ENCODE measurements around the gene SGF29.

Gene SGF29

GRCh38 chr16:28511031-28511430, 42.7 kb upstream of the SGF29 start:
- H3K27me3 ChIP-seq (ENCODE audit: insufficient read depth, low read length): no peaks in the 10 kb centered on the region
- H3K9ac ChIP-seq (ENCODE audit: low read length): no peak overlapping the region
- H4K20me1 ChIP-seq (ENCODE audit: insufficient read depth, low read length): no peaks in the 10 kb centered on the region
- H3K36me3 ChIP-seq (ENCODE audit: insufficient read depth, low read length): no peaks in the 10 kb centered on the region
- no peak overlapping the region for H3K4me3 ChIP-seq (ENCODE audit: low read depth, low read length, poor library complexity, severe bottlenecking)
- H3F3A ChIP-seq (ENCODE audit: insufficient read depth, low read length): no peaks in the 10 kb centered on the region
- H3K4me2 ChIP-seq (ENCODE audit: low read length): no peak overlapping the region
- no peaks in the 10 kb centered on the region for H3K4me1 ChIP-seq (ENCODE audit: insufficient read depth, low read length, severe bottlenecking)
- H3K79me2 ChIP-seq (ENCODE audit: insufficient read depth, low read length): no peaks in the 10 kb centered on the region
- H3K27ac ChIP-seq (ENCODE audit: low read depth, low read length, poor library complexity, severe bottlenecking): no peak overlapping the region
- no peaks in the 10 kb centered on the region for H3K9me2 ChIP-seq (ENCODE audit: low read depth, low read length)
- H3K9me3 ChIP-seq (ENCODE audit: low read length): no peaks in the 10 kb centered on the region
- no peak overlapping the region for H2AFZ ChIP-seq (ENCODE audit: low read length)
- TF ChIP-seq CTCF (IDR thresholded peaks at IDR 0.05; ENCODE audit: low read length) (no peak), EZH2 (IDR thresholded peaks at IDR 0.05; ENCODE audit: borderline replicate concordance, low read length) (no peak)

GRCh38 chr16:28511801-28512789, 41.6 kb upstream of the SGF29 start:
- no peak overlapping the region for H2AFZ ChIP-seq (ENCODE audit: low read length)
- H3K4me2 ChIP-seq (ENCODE audit: low read length): no peak overlapping the region
- no peaks in the 10 kb centered on the region for H3K36me3 ChIP-seq (ENCODE audit: insufficient read depth, low read length)
- H3K9ac ChIP-seq (ENCODE audit: low read length): no peak overlapping the region
- no peaks in the 10 kb centered on the region for H3K4me1 ChIP-seq (ENCODE audit: insufficient read depth, low read length, severe bottlenecking)
- no peaks in the 10 kb centered on the region for H3F3A ChIP-seq (ENCODE audit: insufficient read depth, low read length)
- H3K9me3 ChIP-seq (ENCODE audit: low read length): no peaks in the 10 kb centered on the region
- H3K27me3 ChIP-seq (ENCODE audit: insufficient read depth, low read length): no peaks in the 10 kb centered on the region
- no peaks in the 10 kb centered on the region for H4K20me1 ChIP-seq (ENCODE audit: insufficient read depth, low read length)
- H3K9me2 ChIP-seq (ENCODE audit: low read depth, low read length): no peaks in the 10 kb centered on the region
- no peak overlapping the region for H3K27ac ChIP-seq (ENCODE audit: low read depth, low read length, poor library complexity, severe bottlenecking)
- no peak overlapping the region for H3K4me3 ChIP-seq (ENCODE audit: low read depth, low read length, poor library complexity, severe bottlenecking)
- no peaks in the 10 kb centered on the region for H3K79me2 ChIP-seq (ENCODE audit: insufficient read depth, low read length)
- TF ChIP-seq EZH2 (IDR thresholded peaks at IDR 0.05; ENCODE audit: borderline replicate concordance, low read length): no peak
- TF ChIP-seq CTCF (IDR thresholded peaks at IDR 0.05; ENCODE audit: low read length): no peak

GRCh38 chr16:28513484-28514181, 40.1 kb upstream of the SGF29 start:
- no peaks in the 10 kb centered on the region for H3K27me3 ChIP-seq (ENCODE audit: insufficient read depth, low read length)
- H3K9ac ChIP-seq (ENCODE audit: low read length): no peak overlapping the region
- H3K4me3 ChIP-seq (ENCODE audit: low read depth, low read length, poor library complexity, severe bottlenecking): no peak overlapping the region
- no peak overlapping the region for H3K27ac ChIP-seq (ENCODE audit: low read depth, low read length, poor library complexity, severe bottlenecking)
- H3F3A ChIP-seq (ENCODE audit: insufficient read depth, low read length): no peaks in the 10 kb centered on the region
- H3K36me3 ChIP-seq (ENCODE audit: insufficient read depth, low read length): no peaks in the 10 kb centered on the region
- no peaks in the 10 kb centered on the region for H3K9me2 ChIP-seq (ENCODE audit: low read depth, low read length)
- no peaks in the 10 kb centered on the region for H3K9me3 ChIP-seq (ENCODE audit: low read length)
- no peak overlapping the region for H2AFZ ChIP-seq (ENCODE audit: low read length)
- H3K79me2 ChIP-seq (ENCODE audit: insufficient read depth, low read length): no peaks in the 10 kb centered on the region
- no peaks in the 10 kb centered on the region for H3K4me1 ChIP-seq (ENCODE audit: insufficient read depth, low read length, severe bottlenecking)
- H3K4me2 ChIP-seq (ENCODE audit: low read length): no peak overlapping the region
- no peaks in the 10 kb centered on the region for H4K20me1 ChIP-seq (ENCODE audit: insufficient read depth, low read length)
- TF ChIP-seq CTCF (IDR thresholded peaks at IDR 0.05; ENCODE audit: low read length) (no peak), EZH2 (IDR thresholded peaks at IDR 0.05; ENCODE audit: borderline replicate concordance, low read length) (no peak)

Measured in OCI-LY1 (cell line).